HG03108 (cell line): Measurements from ENCODE around the gene MUC20.
"Not testable (repeated sequence)": the region's sequence is repeated elsewhere in the genome, so short reads cannot be mapped to it uniquely, and the experiment has no call there.

Experiments used
- ATAC-seq: cut with Tn5 transposase; IDR thresholded peaks from one replicate; pipeline ENCODE4 v1.9.1; 2021; ENCODE audit warnings: moderate library complexity; ENCODE audit not compliant: unreplicated experiment

The MUC20 gene

DNA sequence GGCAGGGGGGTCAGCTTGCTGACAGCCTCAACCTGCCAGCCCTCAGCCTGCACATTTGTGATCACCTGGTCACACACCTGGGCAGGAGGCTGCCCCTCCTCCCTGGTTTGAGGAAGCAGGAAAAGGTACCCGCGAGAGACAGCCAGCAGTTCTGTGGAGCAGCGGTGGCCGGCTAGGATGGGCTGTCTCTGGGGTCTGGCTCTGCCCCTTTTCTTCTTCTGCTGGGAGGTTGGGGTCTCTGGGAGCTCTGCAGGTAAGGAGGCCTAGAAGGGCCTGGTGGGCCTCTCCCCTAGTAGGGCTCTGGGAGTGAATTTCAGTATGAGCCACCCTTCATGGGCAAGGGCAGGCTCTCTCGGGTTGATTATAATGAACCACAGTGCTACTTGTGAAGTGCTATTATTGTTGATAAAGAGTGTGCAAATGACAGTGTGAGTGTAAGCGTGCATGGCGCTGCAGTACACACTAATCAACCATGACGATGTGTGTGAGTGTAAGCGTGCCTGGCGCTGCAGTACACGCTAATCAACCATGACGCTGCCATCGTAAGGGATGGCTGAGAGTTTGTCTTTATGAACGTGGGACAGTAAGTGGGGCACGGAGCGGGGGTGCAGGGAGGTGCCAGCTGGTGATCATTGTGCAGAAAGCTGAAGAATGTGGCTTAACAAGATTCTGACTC, at the start of gene MUC20:
TSS of gene MUC20 (plus strand) at position 148 of the 676 bp plus-strand sequence. CDS start at position 178, 30 bp downstream.
- not testable (repeated sequence) for ATAC-seq

GRCh38 chr3:195671283-195671682, 49.5 kb upstream of the MUC20 start:
- not testable (repeated sequence) for ATAC-seq

- not testable (repeated sequence) for ATAC-seq
These were observed 47.1 kb upstream of the MUC20 start for GRCh38 chr3:195673711-195674110.

GRCh38 chr3:195678391-195679015, 42.3 kb upstream of the MUC20 start:
- not testable (repeated sequence) for ATAC-seq

- not testable (repeated sequence) for ATAC-seq
These were observed 40.1 kb upstream of the MUC20 start for GRCh38 chr3:195680690-195681089.

- ATAC-seq, result not testable (repeated sequence)
These were observed 39.2 kb upstream of the MUC20 start for GRCh38 chr3:195681458-195682103.

- ATAC-seq, result not testable (repeated sequence)
These were observed 38.6 kb upstream of the MUC20 start for GRCh38 chr3:195682104-195682742.

- ATAC-seq, result not testable (repeated sequence)
These were observed 36.9 kb upstream of the MUC20 start for GRCh38 chr3:195683722-195684526.

DNA sequence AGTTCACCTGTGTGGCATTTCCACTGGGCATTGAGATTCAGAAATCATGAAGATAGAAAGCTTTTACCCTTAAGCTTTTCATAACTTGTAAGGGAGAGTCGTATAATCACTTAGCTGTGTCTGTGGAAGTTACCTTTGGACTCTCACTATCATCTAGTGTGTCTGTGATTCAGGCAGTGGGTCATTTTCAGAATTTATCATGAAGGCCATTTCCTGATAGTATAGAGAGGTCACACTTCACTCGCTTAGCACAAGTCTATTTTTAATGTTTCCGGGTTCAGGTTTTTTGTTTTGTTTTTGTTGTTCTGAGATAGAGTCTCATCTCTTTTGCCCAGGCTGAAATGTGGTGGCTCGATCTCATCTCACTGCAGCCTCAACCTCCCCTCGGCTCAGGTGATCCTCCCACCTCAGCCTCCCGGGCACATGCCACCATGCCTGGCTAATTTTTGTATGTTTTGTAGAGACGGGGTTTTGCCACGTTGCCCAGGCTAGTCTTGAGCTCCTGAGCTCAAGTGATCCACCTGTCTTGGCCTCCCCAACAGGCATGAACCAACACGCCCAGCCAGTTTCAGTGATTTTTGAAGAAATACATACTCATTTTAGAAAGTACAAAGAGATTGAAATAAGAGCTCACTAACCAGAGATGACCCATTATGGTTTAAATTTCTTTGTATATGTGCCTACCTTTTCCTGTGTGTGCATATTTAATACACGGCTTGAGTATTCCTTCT, 36.1 kb upstream of the MUC20 start:
- not testable (repeated sequence) for ATAC-seq

- ATAC-seq, result not testable (repeated sequence)
These were observed 34.1 kb upstream of the MUC20 start for GRCh38 chr3:195686537-195687208.

DNA sequence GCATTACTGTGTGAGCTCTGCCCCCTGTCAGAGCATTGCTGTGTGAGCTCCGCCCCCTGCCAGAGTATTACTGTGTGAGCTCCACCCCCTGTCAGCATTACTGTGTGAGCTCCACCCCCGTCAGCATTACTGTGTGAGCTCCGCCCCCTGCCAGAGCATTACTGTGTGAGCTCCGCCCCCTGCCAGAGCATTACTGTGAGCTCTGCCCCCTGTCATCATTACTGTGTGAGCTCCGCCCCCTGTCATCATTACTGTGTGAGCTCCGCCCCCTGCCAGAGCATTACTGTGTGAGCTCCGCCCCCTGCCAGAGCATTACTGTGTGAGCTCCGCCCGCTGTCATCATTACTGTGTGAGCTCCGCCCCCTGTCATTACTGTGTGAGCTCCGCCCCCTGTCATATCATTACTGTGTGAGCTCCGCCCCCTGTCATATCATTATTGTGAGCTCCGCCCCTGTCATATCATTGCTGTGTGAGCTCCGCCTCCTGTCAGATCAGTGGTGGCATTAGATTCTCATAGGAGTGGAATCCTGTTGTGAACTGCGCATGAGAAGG, 33.5 kb upstream of the MUC20 start:
- not testable (repeated sequence) for ATAC-seq

DNA sequence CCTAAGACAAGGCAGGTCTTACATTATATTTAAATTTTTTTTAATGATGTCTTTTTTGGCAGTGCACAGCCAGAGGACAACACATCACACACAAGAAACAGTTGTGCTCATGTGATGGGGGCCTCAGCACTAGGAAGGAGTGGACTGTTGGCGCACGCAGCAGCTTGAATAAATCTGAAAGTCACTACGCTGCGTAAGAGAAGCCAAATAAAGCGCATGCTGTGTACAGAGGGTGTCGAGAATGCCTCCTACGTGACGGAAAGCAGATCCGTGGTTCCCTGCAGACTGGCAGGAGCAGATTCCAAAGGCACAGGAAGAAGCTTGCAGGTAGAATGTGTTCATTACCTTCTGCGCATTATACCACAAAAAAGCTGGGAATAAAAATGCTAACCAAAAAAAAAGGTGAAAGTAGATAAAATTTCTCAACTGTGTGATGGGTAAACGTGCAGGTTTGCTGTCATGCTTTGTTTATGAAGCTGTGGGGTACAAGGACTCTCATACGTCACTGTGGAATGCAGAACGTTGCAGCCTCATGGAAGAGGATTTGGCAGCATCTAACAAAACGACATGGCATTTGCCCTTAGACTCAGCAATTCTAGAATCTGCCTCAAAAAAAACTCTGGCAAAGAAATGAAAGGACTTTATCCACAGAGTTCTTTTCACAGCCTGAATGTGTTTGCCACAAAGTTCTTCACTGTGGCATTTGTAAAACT, 32.2 kb upstream of the MUC20 start:
- not testable (repeated sequence) for ATAC-seq

DNA sequence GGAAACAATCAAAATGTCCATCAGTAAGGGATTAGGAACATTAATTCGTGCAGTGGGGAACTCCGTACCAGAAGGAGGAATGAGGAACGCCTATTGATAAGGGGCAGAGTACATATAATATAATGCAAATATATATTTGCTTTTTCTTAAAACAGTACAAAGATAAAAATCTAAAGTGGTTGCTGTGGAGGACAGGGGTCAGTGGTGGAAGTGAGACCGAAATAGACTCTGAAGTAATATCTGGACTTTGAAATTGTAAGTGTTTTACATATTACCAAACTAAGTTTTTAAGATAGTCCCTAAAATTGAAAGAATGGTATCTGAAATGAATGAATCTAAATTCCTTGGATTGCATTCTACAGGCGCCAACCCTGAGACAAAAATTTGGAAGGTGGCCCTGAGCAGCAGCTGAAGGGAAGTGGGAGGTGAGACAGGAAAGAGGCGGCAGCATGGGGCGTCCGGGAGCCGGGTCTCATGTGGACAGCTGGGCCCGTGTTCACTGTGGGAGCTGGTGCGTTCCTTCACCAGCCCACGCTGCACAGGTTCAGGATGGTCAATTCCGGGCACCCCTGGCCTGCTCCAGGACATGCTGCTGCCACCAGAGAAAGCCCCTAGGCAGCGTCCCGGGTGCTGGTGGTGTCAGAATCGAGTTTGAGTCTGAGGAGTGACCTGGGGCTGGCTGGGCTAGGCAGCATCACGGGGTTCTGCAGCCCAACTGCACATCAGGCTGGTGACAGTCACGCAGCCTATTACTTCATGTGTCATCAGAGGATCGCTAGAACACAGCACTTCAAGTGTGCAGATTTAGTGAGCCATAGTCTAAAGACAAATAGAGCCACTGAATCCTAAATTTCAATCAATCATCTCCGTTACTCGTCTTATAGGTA, 31.4 kb upstream of the MUC20 start:
- ATAC-seq, result not testable (repeated sequence)

DNA sequence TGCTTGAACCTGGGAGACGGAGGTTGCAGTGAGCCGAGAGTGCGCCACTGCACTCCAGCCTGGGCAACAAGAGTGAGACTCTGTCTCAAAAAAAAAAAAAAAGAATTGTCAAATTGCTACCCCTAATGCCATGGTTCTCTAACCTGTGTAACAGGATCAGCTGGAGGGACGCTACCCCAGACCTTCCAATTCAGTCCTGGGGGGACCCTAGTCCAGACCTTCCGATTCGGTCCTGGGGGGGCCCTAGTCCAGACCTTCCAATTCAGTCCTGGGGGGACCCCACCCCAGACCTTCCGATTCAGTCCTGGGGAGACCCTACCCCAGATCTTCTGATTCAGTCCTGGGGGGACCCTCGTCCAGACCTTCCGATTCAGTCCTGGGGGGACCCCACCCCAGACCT, 29.8 kb upstream of the MUC20 start:
- no peak for ATAC-seq

DNA sequence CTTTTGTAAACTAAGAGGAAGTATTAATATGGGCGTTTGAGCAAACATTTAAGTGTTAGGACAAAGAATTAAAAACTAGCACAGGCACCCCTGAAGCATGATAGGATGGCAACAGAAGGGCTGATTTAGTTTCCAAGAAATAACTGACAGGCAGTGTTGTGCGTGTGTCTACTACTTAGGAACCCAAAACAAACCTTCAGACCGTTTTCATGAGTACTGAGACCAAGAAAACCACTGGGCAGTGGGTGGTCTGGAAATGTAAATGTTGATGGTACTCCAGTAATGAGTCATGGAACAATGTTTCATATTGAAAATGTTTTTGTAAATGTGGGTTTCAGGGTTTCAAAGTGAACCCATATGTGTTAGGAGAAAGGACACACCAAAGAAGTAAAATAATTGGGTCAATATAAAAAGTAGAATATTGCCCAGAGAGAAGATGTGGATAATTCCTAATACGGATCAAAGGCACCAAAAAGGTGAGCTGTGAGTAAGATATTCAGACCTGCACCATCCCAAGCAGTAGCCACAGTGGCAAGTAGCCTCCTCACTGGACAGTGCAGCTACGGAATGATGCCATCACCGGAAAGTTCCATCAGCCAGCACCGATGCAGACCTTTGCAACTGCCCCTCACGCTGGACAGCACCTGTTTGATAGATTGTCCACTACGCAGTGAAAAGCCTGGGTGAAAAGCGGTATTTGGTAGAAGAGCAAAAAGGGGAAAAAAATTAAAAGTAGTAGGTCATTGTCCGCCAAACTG, 29.0 kb upstream of the MUC20 start:
- ATAC-seq, result not testable (repeated sequence)

DNA sequence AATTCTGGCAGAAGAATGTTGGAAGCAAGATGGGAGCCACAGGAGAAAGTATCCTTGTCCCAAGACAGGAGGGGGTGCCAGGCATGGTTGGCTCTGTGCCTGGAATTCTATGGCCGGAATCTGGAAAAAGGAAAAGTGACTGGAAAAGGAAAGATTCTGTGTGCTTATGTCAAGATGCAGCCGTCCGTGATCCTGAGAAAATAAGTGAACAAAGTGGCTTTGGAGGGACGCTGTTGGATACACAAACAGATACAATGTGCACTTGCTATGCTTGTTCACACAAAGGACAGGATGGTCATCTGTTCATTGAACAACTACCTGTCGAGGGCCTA, 28.5 kb upstream of the MUC20 start:
- no peak for ATAC-seq
